GM21423 (cell line): ENCODE measurements around the gene FBN2.
"Not testable (repeated sequence)": the region's sequence is repeated elsewhere in the genome, so short reads cannot be mapped to it uniquely, and the experiment has no call there.

Experiments
- ATAC-seq: cut with Tn5 transposase; IDR thresholded peaks from one replicate; pipeline ENCODE4 v1.9.1; 2021; ENCODE audit warnings: mild to moderate bottlenecking, moderate library complexity; ENCODE audit not compliant: unreplicated experiment

Gene FBN2

DNA sequence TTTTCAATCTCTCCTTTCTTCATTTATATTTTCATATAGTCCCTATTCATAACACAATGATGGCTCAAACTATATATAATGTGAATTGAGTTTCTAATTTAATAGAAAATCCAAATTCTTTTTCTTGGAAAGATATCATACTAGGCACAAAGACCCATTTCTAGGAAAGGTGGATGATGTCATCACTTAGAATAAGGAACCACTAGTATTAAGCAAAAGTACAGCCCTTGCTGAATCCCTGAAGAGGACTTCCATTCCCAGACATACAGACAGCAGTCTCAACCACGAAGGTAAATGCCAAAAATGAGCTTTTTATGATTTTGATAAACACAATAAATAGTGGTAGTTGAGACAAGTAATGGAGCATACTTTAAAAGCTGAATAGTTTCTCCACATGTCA is 210.0 kb downstream of the FBN2 start:
- no peak for ATAC-seq

DNA sequence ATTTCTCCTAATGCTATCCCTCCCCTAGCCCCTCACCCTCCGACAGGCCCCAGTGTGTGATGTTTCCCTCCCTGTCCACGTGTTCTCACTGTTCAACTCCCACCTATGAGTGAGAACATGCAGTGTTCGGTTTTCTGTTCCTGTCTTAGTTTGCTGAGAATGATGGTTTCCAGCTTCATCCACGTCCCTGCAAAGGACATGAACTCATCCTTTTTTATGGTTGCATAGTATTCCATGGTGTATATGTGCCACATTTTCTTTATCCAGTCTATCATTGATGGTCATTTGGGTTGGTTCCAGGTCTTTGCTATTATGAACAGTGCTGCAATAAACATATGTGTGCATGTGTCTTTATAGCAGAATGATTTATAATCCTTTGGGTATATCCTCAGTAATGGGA is 216.6 kb downstream of the FBN2 start:
- not testable (repeated sequence) for ATAC-seq

DNA sequence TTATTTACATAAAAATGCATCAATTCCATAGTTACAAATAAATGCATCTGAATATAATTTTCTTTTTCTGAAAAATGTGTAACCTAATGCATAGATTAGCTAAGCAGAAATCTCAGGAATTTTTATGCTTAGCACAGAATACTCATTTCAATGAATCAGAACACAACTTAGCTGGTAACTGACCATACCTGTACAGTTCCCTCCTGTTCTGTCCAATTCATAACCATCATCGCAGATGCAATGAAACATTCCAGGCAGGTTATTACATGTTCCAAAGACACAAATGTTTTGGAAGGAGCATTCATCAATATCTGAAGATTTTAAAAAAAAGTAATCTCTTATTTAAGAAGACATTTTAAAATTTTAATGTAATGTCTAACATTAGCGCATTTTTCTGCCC is 219.4 kb downstream of the FBN2 start:
- ATAC-seq = no peak

DNA sequence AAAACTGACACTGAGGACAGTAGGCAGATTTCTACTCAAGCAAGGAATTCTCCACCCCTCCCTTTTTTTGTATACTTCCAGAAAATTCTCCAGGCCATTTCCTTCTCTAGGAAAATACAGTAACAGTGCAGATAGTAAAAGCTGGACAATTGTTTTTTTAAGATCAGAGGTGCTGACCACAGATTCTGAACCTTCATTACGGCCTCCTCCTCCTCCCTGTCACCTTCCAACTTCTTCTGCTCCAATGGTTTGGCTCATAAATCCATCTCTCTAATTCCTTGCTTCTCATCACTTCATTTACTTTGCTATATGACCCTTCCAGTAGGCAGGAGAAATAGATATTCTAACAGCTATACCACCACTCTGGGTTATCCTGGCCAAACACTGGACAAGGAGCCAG is 220.6 kb downstream of the FBN2 start:
- ATAC-seq = no peak

DNA sequence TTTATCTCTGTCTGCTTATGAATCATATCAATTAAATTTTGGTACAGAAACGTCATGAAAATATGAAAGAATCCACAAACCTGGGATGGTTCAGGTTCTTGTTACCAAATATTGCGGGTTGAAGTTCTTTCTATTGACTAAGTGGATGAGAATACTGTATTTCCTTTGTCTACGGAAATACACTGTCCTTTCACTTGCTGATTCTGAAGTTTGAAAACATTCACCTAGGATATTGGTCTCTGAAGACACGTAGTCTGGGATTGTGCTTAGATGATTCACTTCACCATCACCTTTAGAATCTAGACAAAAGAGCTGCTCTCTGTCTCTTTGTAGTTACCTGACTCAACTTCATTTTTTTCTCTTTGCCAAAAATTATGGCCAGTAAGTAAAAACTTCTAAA is 222.4 kb downstream of the FBN2 start:
- no peak for ATAC-seq

DNA sequence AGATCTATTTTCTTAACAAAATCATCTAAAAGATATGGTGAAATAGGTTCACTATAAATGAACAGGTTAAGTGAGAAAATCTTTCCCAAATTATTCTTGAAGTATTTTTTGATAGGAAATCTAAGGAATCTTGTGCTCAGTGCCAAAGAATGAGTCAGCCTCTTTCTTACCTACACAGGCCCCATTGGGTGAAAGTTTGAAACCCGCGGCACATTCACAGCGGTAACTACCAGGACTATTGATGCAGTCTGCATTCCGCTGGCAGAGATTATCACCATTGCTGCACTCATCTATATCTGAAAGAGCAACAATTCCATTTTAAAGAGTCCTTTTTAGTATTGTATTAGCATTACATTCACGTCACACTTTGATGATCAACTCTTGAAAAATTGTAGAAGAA is 232.7 kb downstream of the FBN2 start:
- no peak for ATAC-seq

DNA sequence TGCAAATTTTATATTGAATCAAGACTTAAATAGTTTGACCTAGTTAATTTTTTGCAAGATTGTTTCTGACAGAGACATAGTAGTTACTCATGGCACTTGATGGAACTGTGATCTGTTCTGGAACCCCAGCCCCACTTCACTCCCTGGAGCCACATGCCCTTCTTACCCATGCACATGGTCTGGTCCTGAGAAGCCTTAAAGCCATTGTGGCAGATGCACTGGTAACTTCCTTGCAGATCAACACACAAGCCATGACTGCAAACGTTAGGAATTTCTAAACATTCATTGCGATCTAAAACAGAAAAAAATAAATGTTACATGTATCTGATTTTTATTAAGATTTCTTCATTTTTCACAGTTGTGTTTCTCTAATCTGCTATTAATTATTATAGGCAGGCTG is 233.3 kb downstream of the FBN2 start:
- no peak for ATAC-seq

DNA sequence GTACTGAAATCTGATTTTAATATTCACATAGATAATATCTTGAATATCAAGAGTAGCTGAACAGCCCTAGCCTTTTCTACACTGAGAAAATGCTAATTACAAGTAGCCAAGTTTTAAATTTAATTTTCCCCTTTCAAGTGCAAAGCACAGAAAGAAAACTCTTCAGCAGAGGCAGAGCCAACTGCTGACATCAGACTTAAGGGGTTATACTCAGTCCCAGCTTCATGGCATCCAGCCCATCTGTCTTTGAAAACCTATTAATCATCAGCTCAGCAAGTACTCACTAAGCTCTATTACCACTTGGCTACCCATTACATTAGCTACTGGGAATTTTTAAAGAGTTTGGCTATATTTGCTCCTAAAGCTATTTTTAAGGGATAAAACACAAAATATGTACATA is 234.0 kb downstream of the FBN2 start:
- ATAC-seq = no peak

DNA sequence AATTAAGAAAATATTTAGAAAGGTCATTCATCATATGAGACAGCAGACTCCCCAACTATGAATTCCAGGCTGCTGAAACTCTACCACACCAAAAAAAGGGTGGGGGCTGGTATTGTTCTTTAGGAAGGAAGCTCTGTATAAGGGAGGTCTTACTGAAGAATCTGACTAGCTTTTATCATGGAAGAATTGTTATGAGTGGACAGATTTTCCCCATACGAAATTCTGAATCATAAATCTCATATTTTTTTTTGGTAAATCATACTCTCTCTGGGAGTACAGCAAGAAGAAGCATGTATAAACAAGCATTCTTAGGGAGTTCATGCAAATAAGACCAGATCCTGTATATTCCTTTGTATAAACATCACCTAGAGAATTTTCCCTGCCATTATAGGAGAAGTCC is 234.5 kb downstream of the FBN2 start:
- ATAC-seq = no peak

DNA sequence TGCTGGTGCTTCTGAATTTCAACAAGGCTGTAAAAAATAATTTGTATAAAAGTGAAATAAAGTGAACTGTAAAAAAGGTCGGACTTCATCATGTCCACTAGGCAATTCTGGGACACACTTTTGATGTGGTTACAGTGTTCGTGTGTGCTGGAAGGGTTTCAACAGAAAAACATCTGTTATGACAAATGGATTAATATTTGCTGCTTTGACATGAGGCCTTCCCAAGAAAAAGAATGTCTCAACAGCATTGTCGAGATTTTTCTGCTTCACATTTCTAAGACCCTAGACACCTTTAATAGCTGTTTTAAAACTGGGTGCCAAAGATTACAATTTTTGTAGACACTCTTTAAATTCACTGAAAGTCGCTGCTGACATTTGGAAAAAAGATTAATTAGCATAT is 237.9 kb downstream of the FBN2 start:
- ATAC-seq = no peak

DNA sequence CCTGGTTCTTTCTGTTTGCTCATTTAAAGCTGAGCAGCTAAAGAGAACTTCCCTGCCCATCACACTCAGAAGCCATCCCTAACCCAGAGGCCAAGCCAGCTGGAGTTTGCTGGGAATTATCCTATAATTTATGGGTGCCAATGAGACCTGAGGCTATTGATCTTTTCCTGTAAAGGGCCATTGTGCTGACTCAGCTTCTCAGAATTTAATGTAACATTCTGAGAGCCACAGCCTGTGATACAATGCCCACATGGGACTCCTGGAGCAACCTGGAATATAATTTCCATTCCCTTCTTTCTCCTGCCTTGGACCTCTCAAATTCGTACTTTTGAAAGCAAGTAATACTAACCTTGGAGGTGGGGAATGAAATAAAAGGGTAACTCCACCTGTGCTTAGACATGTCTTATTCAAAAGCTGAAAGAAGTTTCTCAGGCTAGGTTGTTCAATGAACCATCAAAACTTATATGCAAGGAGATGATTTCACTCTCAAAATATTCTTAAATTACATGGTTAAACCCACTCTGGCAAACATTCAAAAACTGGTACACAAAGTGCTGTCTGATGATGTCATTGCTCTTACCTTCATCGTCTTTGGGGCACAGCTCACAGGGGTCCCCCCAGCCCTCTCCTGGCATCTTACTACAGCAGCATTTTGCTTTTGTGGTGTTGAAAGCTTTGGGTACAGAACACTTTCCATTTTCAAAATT is 247.7 kb downstream of the FBN2 start:
- ATAC-seq = no peak

DNA sequence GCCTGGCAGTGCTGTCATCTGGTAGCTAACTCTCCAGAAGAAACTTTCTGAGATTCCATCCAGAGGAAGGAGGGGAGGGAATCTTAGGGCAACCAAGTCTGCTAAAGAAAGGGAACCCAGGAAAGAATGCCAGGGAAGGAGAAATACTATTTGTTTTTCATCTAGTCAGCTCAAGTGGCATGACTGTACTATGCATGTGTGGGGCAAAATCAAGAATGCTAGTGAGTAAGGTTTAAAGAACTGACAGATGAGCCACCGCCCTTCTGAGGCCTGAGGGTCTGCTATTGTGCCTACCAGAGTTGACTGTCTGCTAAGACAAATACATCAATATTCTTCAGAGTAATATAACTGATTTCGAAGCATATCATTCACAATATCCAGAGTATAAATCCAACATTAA is 250.3 kb downstream of the FBN2 start:
- ATAC-seq = no peak

DNA sequence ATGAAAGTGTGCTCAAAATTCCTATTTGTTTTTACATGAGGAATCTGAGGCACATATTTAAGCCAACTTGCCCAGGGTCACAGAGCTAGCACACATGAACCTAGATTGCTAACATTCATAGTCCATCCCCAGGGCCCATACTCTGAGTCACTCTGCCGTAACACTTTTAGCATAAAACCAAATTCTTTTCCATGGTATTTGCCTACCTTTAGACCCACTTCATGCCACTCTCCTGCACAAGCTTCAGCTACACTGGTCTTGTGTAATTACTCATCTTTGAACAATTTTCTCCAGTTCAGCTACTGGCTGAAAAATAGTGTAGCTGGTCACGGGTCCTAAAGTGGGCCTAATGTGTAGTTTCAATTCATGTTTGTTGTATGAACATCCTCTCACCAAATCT is 253.8 kb downstream of the FBN2 start:
- no peak for ATAC-seq

DNA sequence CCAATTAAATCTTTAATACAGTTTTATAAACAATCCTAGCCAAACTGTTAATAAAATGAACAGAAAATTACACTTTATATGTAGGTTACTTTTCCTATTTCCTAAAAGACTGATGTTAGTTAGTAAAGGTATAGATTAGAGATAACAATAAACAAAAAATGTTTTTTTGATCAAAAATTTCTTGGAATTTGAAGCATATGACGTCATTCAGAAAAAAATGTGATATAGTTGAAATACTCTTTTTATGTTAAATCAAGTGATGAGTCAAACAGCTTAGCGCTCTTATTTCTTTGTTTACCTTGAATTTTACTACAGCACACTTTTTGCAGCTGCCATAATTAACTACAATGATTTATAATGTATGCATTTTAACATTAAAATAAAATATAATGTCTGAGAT is 258.7 kb downstream of the FBN2 start:
- no peak for ATAC-seq

DNA sequence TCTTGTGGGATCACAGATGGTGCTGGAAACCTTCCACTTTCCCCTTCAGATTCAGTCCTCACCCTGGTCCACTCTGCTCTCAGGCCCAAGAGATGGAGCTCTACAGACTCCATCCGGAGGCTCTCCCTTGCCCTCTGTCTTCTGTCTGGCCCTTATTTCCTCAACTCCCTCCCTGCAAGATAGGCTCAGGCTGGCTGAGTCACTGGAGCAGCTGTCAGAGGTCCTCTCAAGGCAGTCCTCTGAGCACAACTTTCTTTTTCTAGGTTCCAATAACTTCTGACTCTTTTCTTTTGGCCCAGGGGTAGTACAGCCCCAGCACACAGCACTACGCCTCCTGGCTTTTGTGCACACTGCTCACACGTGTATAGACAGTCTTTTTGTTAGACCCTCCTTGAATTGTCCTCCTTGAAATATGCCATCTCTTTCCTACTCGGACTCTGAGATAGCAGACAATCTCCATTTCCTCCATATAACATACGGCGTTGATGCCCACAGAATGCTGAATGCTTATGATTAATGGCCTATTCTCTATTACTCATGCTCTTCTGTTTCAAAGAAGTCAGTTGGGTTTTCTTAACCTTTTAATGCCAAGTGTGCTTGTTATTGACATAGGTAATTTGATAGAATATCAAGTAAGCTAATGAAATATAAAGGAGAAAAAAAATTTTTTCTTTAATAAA is 261.4 kb downstream of the FBN2 start:
- ATAC-seq = no peak

DNA sequence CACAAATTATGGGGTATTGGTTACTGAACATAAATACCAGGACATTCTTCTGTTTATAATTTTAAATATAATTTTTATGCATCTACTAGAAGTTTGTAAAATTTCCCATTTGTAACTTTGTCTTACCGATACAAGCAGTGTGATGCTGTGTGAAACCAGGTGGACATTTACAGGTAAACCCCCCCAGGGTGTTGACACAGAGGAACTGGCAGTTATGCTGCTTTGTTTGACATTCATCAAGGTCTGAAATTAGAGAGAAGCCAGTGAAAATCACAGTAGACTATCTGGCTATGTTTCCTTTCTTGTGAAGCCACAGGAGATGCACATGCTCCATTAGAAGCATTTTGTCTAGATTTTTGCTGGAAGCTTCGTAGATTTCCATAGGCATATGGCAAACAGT is 263.6 kb downstream of the FBN2 start:
- no peak for ATAC-seq

DNA sequence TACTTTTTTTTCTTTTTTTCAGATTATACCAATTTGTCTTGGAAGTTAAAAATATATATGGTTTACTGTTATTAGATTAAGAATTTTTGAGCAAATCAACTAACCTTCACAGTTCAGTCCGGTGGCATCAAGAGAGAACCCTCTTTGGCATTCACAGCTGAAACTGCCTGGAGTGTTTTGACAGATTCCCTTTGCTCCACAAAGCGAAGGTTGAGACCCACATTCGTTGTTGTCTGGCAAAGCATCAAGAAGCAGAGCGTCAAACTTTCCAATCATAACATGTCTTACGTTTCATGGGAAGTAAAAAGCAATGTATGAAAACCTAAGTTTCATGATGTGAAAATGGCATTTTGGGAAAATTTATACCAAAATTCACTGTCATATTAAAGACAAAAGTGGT is 264.3 kb downstream of the FBN2 start:
- no peak for ATAC-seq

DNA sequence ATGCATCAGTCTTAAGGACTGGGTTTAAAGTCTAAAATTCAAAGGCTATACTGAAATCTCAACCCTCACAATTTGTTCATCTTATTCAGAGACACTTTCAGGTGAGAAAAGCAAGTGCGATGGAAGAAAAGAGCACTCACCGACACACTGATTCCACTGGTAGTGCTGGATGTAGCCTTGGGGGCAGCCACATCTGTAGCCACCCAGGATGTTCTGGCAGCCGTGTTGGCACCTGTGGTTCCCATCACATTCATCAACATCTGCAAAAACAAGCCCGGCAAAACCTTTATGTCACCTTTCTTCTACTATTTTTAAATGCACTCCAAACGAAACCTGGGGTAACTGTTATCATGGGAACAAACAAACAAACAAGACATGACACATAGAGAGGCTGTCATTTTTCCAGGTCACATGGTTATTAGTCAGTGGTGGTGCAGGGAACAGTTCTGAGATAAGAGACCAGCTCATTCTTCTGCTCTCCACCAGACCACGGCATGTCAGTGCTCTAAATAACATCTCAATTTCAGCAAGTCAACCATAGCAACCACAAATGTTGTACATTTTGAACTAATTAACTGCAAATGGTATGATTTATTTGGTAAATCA is 266.1 kb downstream of the FBN2 start:
- ATAC-seq = no peak

DNA sequence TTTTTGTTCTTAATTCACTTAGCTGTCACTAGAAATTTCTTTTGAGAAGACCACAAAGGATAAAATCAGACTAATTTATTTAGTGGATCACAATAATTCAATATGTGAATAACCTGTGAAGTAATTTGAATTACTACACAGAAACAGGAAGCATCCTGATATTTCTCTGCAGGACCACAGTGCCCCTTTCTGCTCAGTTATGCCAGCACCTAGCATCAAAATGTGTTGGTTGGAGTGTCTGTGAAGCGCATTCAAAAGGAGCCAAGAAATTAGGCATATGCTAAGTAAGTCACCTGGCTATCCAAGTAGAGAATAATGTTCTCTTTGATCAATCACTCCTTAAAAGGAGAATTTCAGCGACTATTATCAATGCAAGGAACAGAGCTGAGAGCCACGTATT is 267.0 kb downstream of the FBN2 start:
- ATAC-seq = no peak

DNA sequence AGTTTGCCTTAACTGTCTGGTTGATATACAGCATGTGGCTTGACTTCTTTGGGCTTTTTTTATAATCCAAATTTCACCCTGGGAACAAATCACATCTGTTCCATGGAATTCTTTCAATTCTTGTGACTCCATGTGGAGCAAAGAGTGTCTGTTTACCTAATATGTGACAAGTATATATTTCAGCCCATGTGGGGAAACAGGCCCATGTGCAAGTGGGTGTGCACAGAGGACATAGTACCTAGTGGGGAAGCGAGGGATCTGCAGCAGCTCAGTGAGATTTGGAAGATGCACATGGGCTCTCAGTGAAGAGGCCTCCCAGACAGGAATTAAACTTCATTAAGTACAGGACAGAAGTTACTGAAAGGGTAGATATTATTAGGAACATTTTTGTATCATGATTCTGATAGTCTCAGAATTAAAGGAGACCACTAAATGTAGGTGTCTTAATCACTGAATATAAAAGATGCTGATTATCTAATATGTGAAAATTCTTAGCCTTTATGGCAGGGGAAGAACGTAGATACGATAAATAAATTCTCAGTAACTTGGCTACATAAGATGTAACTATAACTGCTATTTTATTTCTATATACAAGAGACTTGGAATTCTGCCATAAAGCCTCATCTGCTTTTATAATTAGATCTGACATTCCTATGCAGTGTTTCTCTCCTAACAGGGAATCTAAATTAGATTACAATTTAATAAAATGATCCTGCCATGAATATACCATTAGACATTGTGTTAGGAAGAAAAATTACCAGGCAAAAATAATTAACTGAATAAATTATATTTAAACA is 273.3 kb downstream of the FBN2 start:
- ATAC-seq = no peak

DNA sequence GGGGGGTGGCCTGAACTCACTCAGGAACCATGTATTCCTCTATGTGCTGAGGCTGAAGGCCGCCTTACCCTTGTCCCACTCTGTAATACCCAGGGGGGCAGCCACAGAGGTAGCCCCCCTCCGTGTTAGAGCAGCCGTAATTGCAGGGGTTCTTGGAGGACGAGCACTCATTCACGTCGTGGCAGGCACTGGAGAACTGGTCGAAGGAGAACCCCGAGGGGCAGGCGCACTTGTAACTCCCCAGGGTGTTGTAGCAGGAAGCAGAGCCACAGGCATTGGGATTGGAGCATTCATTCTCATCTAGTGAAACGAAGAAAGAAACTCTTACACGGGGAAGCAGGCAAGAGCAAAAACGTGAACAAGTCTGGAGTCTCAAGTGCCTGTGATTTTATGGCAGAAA is 274.7 kb downstream of the FBN2 start:
- no peak for ATAC-seq

DNA sequence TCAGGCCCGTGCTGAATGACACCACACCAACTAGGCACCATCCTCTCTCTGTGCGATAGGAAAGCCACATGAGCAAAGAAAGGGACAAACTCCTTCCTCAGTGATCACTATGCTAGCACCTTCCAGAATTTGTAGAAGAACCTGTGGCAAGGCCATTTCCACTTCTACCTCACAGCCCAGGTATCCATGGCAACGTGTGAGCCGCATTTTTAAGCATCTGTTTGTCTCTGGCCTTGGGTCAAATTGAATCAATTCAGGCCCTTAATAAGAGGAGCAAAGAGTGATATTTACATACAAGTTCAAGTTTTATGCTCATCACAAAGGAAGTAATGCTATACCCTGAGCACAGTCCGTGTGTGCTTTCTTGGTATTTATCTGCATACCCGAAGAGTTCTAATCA is 275.1 kb downstream of the FBN2 start:
- no peak for ATAC-seq
